Urinary bladder (tissue), 4 donors: Measurements from ENCODE around the gene SORCS1. TPM values are rescaled to one million over a fixed set of nuclear protein-coding genes. Genes with fewer than 3 reads are reported as not detected.

Experiments
- DNase-seq: peaks from one replicate; pipeline ENCODE4 v3.0.0-alpha.2; 2015; ENCODE audit errors: extremely low spot score
- H3K27ac ChIP-seq: one replicate; pipeline ENCODE4 v1.5.1; 2013; ENCODE audit warnings: low read depth, mild to moderate bottlenecking, moderate library complexity
- H3K36me3 ChIP-seq: one replicate; pipeline ENCODE4 v1.6.1; 2013; ENCODE audit warnings: mild to moderate bottlenecking, moderate library complexity; ENCODE audit not compliant: insufficient read depth
- H3K4me1 ChIP-seq: one replicate; pipeline ENCODE4 v1.6.1; 2013; ENCODE audit warnings: mild to moderate bottlenecking, moderate library complexity; ENCODE audit not compliant: insufficient read depth
- H3K4me3 ChIP-seq: one replicate; pipeline ENCODE4 v1.5.1; 2013; ENCODE audit warnings: low read depth, low read length
- WGBS: extraction: QIAGEN DNeasy Blood & Tissue Kit; methylation state at CpG from one replicate; pipeline ENCODE4 v1.1.7; 2013; 5-methylcytosine and 5-hydroxymethylcytosine counted together
- polyA plus RNA-seq: library from polyadenylated mRNA; stranded (reverse); fragments of 200-250 nt; gene quantifications from one replicate; pipeline ENCODE4 v1.2.3, GENCODE V29; 2013
- total RNA-seq: library from RNA; depleted of rRNA; stranded (reverse); fragments of >200 nt; gene quantifications from one replicate; pipeline ENCODE4 v1.2.3, GENCODE V29; 2014
- donor health status: healthy with polysubstance abuse.
- donor health status: healthy.

The SORCS1 gene
- total and polyA plus RNA-seq, 2 donors = 9.3 to 14.8 TPM

GRCh38 chr10:107091126-107091525 is 73.4 kb downstream of the SORCS1 start:
- Histone ChIP-seq H3K4me3 (no peak overlapping the region), H3K36me3 (no peaks in the 10 kb centered on the region), H3K4me1 (no peaks in the 10 kb centered on the region), H3K27ac (no peak overlapping the region)
- no peak for DNase-seq
- WGBS = 40% methylated on average over 2 of the region's 2 CpGs

GRCh38 chr10:107085665-107086525 is 78.6 kb downstream of the SORCS1 start:
- no peaks in the 10 kb centered on the region for H3K4me1 ChIP-seq
- WGBS = 81% methylated on average over 6 of the region's 6 CpGs
- H3K36me3 ChIP-seq = no peaks in the 10 kb centered on the region
- H3K4me3 ChIP-seq = no peak overlapping the region
- DNase-seq = no peak
- no peak overlapping the region for H3K27ac ChIP-seq

GRCh38 chr10:107083388-107084009 is 81.0 kb downstream of the SORCS1 start:
- H3K4me1 ChIP-seq = no peaks in the 10 kb centered on the region
- 62% methylated on average over 3 of the region's 3 CpGs for WGBS
- no peak for DNase-seq

GRCh38 chr10:107081644-107082043 is 82.9 kb downstream of the SORCS1 start:
- 89% methylated on average over 1 of the region's 1 CpG for WGBS

More at GRCh38 chr10:107083388-107084009, 81.0 kb downstream of the SORCS1 start:
- Histone ChIP-seq H3K36me3 (no peaks in the 10 kb centered on the region), H3K27ac (no peak overlapping the region), H3K4me3 (no peak overlapping the region)

GRCh38 chr10:107075117-107075516 is 89.4 kb downstream of the SORCS1 start:
- DNase-seq = no peak
- 60% methylated on average over 2 of the region's 2 CpGs for WGBS
- no peak overlapping the region for H3K4me3 ChIP-seq
- H3K4me1 ChIP-seq = no peaks in the 10 kb centered on the region
- no peaks in the 10 kb centered on the region for H3K36me3 ChIP-seq
- no peak overlapping the region for H3K27ac ChIP-seq

More at GRCh38 chr10:107081644-107082043, 82.9 kb downstream of the SORCS1 start:
- no peaks in the 10 kb centered on the region for H3K36me3 ChIP-seq
- H3K27ac ChIP-seq = no peak overlapping the region
- H3K4me1 ChIP-seq = no peaks in the 10 kb centered on the region
- no peak for DNase-seq
- H3K4me3 ChIP-seq = no peak overlapping the region

GRCh38 chr10:107072786-107073185 is 91.7 kb downstream of the SORCS1 start:
- no peak for DNase-seq
- 76% methylated on average over 5 of the region's 5 CpGs for WGBS

GRCh38 chr10:107072028-107072427 is 92.5 kb downstream of the SORCS1 start:
- no peak overlapping the region for H3K27ac ChIP-seq
- no peaks in the 10 kb centered on the region for H3K4me1 ChIP-seq
- no peak overlapping the region for H3K4me3 ChIP-seq
- no peak for DNase-seq
- H3K36me3 ChIP-seq = no peaks in the 10 kb centered on the region
- WGBS = 83% methylated on average over 3 of the region's 3 CpGs

More at GRCh38 chr10:107072786-107073185, 91.7 kb downstream of the SORCS1 start:
- Histone ChIP-seq H3K27ac (no peak overlapping the region), H3K4me3 (no peak overlapping the region), H3K4me1 (no peaks in the 10 kb centered on the region), H3K36me3 (no peaks in the 10 kb centered on the region)

- no peak overlapping the region for H3K27ac ChIP-seq
- H3K36me3 ChIP-seq = no peaks in the 10 kb centered on the region
- DNase-seq = no peak
- 84% methylated on average over 4 of the region's 4 CpGs for WGBS
- no peaks in the 10 kb centered on the region for H3K4me1 ChIP-seq
- no peak overlapping the region for H3K4me3 ChIP-seq
These were observed 93.2 kb downstream of the SORCS1 start for GRCh38 chr10:107071301-107071700.

- no peak overlapping the region for H3K27ac ChIP-seq
- H3K4me1 ChIP-seq = no peaks in the 10 kb centered on the region
- no peak for DNase-seq
- 47% methylated on average over 4 of the region's 4 CpGs for WGBS
- no peak overlapping the region for H3K4me3 ChIP-seq
- no peaks in the 10 kb centered on the region for H3K36me3 ChIP-seq
These were observed 96.7 kb downstream of the SORCS1 start for GRCh38 chr10:107067843-107068242.

- H3K4me3 ChIP-seq = no peak overlapping the region
- DNase-seq = no peak
- H3K27ac ChIP-seq = no peak overlapping the region
- WGBS = 94% methylated on average over 5 of the region's 5 CpGs
- H3K36me3 ChIP-seq = no peaks in the 10 kb centered on the region
- H3K4me1 ChIP-seq = no peaks in the 10 kb centered on the region
These were observed 100.4 kb downstream of the SORCS1 start for GRCh38 chr10:107064075-107064474.

GRCh38 chr10:107059872-107060271 is 104.6 kb downstream of the SORCS1 start:
- H3K27ac ChIP-seq = no peak overlapping the region
- 82% methylated on average over 3 of the region's 3 CpGs for WGBS
- no peaks in the 10 kb centered on the region for H3K36me3 ChIP-seq
- H3K4me3 ChIP-seq = no peak overlapping the region
- DNase-seq = no peak
- H3K4me1 ChIP-seq = no peaks in the 10 kb centered on the region

GRCh38 chr10:107059068-107059804 is 105.3 kb downstream of the SORCS1 start:
- WGBS = 73% methylated on average over 4 of the region's 4 CpGs

GRCh38 chr10:107058331-107058730 is 106.2 kb downstream of the SORCS1 start:
- Histone ChIP-seq H3K36me3 (no peaks in the 10 kb centered on the region), H3K4me1 (no peaks in the 10 kb centered on the region), H3K27ac (no peak overlapping the region), H3K4me3 (no peak overlapping the region)
- WGBS = 95% methylated on average over 2 of the region's 2 CpGs
- no peak for DNase-seq

More at GRCh38 chr10:107059068-107059804, 105.3 kb downstream of the SORCS1 start:
- Histone ChIP-seq H3K27ac (no peak overlapping the region), H3K4me3 (no peak overlapping the region), H3K36me3 (no peaks in the 10 kb centered on the region), H3K4me1 (no peaks in the 10 kb centered on the region)
- no peak for DNase-seq
